Measurements from ENCODE around the gene SHKBP1. TPM values are rescaled to one million over a fixed set of nuclear protein-coding genes. Genes with fewer than 3 reads are reported as not detected.

The SHKBP1 gene
- total and polyA plus RNA-seq, 2 of the 8 experiments (the other 6 are each of a cell fraction or from before 2014, with no cell fraction given), result 74.6 to 98.8 TPM

DNA sequence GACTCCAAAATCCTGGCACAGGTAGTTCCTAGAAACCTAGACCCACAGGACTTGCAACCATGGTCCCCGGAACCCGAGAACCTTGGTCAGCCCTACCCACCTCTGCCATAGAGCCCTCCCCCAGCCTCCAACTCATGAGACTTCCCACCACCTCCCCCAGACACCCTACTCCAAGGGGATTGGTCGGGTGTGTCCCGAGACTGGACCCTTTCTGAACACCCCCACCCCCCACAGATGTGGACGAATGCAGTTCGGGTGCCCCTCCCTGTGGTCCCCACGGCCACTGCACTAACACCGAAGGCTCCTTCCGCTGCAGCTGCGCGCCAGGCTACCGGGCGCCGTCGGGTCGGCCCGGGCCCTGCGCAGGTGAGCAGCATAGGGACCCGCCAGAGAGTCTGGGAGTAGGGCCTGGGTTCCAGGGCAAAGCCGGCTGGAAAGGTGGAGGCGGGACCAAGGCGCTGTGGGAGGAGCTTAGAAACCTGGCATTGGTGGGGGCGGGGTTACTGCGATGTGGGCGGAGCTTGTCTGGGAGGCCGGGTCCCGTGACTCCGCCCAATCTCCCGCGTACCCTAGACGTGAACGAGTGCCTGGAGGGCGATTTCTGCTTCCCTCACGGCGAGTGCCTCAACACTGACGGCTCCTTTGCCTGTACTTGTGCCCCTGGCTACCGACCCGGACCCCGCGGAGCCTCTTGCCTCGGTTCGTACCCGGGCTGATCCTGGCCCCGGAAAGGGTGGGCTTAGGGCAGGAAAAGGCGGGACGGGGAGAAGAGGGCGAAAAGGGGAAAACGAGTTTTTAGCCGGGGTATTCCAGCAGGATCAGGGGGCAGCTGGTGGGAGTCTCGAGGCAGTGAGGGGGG lies 36.4 kb downstream of the SHKBP1 start:
- CTCF ChIA-PET (ENCODE audit: partially characterized antibody), result interaction anchor here (0.6 to 1.4 kb wide), 6 partner anchors 10 to 1633 kb away, joined by 3 to 11 read pairs (median 5); partner anchors contain the start of gene LTBP4
- Histone ChIP-seq H3K36me3 (ENCODE audit: control insufficient read depth in 2 of 4, insufficient read depth in 4 of 4, low read length in 3 of 4) (peaks cover 0 to 3% (median 0%) of the 10 kb centered on the region in 4 experiments; a peak in 2 of 8 replicates), H3K4ac (replicated peaks; ENCODE audit: insufficient read length, low read depth, low read length) (peak overlapping the region; percentile 64), H4K91ac (replicated peaks; ENCODE audit: insufficient read length, low read length) (peak overlapping the region; percentile 96), H2BK5ac (ENCODE audit: low read depth, low read length) (peak overlapping the region; percentile 95), H3K79me2 (ENCODE audit: control insufficient read depth in 1 of 2, insufficient read depth in 2 of 2, low read length in 2 of 2) (no peaks in the 10 kb centered on the region), H2BK20ac (ENCODE audit: low read length) (no peak overlapping the region), H3K9ac (replicated peaks in 1 of 4; ENCODE audit: extremely low read depth in 1 of 4, low read depth in 3 of 4, low read length in 3 of 4) (peak overlapping the region in 3 of 4 experiments; percentile 66 to 78 (median 69); a peak in 4 of 7 replicates), H2AFZ (ENCODE audit: low read length) (peak overlapping the region; percentile 54; the same call in 1 of the 2 replicates), H3K4me3 (ENCODE audit: extremely low read depth in 1 of 4, insufficient read depth in 2 of 4, low read depth in 3 of 4, low read length in 4 of 4) (peak overlapping the region; percentile 71 to 94 (median 86)), H2AK5ac (ENCODE audit: low read depth, low read length) (no peak overlapping the region), H4K5ac (ENCODE audit: insufficient read length, low read depth, low read length) (peak overlapping the region; percentile 97), H3K4me1 (replicated peaks in 1 of 4; ENCODE audit: control insufficient read depth in 3 of 4, insufficient read depth in 4 of 4, low read length in 3 of 4) (peaks cover 3 to 13% (median 9%) of the 10 kb centered on the region in 4 experiments; a peak in 6 of 7 replicates), H4K20me1 (replicated peaks in 1 of 2; ENCODE audit: control insufficient read depth in 1 of 2, insufficient read depth in 2 of 2, low read length in 2 of 2) (peaks cover 5 to 6% of the 10 kb centered on the region in 2 experiments), H3K23me2 (ENCODE audit: low read depth, low read length) (peaks cover 21% of the 10 kb centered on the region), H4K8ac (ENCODE audit: extremely low read depth, insufficient read depth, low read length) (peak overlapping the region; percentile 94), H2BK120ac (replicated peaks; ENCODE audit: low read depth, low read length) (peak overlapping the region; percentile 30), H3K27ac (ENCODE audit: low read depth, low read length) (peak overlapping the region; percentile 43), H2BK15ac (ENCODE audit: low read length) (peak overlapping the region; percentile 88; the same call in 1 of the 2 replicates), H3K4me2 (ENCODE audit: insufficient read depth in 1 of 2, low read depth in 2 of 2, low read length in 2 of 2) (peak overlapping the region; percentile 91 to 96), H3K18ac (ENCODE audit: extremely low read depth, low read length) (peak overlapping the region; percentile 98), H3K56ac (replicated peaks; ENCODE audit: insufficient read length, low read depth, low read length) (peak overlapping the region; percentile 75), H3K27me3 (replicated peaks in 1 of 4; ENCODE audit: control insufficient read depth in 3 of 4, extremely low read depth in 1 of 4, insufficient read depth in 3 of 4, low read length in 3 of 4) (peaks cover 2 to 40% (median 37%) of the 10 kb centered on the region in 4 experiments), H3K79me1 (ENCODE audit: low read depth, low read length) (no peaks in the 10 kb centered on the region), H3K9me3 (ENCODE audit: insufficient read depth in 2 of 2, low read depth in 1 of 2, low read length in 1 of 2) (no peaks in the 10 kb centered on the region), H3K23ac (ENCODE audit: insufficient read length) (no peak overlapping the region), H2BK12ac (ENCODE audit: low read depth, low read length) (no peak overlapping the region), H3K14ac (ENCODE audit: insufficient read length) (no peak overlapping the region)
- POLR2A ChIA-PET (ENCODE audit: partially characterized antibody), result interaction anchor here (0.6 to 4.0 kb wide), 11 partner anchors 9 to 652 kb away, joined by 3 to 30 read pairs (median 4); partner anchors contain the start of gene LTBP4
- DNase-seq (ENCODE audit: low read depth in 1 of 2, low spot score in 2 of 2) (peak in 1 of 2 experiments; percentile 99), FAIRE-seq (peak; percentile 62)
- 7% methylated on average over 43 of the region's 50 CpGs; no CpG with 5 or more reads in 1 of the 2 experiments for WGBS, 2 experiments (ENCODE audit: extremely low coverage in 1 of 2, insufficient coverage in 1 of 2, insufficient read length in 1 of 2, insufficient replicate concordance in 2 of 2, low coverage in 1 of 2, low lambda C conversion rate in 2 of 2, missing lambda C conversion rate in 1 of 2)
- 0 out of 2 replicates have a peak, but pooled peaks have one; percentile 48 for TF ChIP-seq PHF8 (conservative IDR thresholded peaks at IDR 0.05; ENCODE audit: low read depth, low read length)
- peak; percentile 33; the same call in 1 of the 2 replicates for TF ChIP-seq USF2 (IDR thresholded peaks at IDR 0.05; ENCODE audit: low read length)
- TF ChIP-seq TAF7 (optimal IDR thresholded peaks at IDR 0.05; ENCODE audit: borderline replicate concordance, low read depth, low read length), result peak; percentile 42
- TF ChIP-seq TBP (IDR thresholded peaks at IDR 0.05; ENCODE audit: low read depth, low read length), result 0 out of 2 replicates have a peak, but pooled peaks have one; percentile 33
- TF ChIP-seq TAF1 (IDR thresholded peaks at IDR 0.05; ENCODE audit: low read depth, low read length), result peak; percentile 57; the same call in 1 of the 2 replicates
- TF ChIP-seq GTF2F1 (IDR thresholded peaks at IDR 0.05; ENCODE audit: borderline replicate concordance, low read depth, low read length), result no peak
- TF ChIP-seq KDM4A (IDR thresholded peaks at IDR 0.05; ENCODE audit: low read depth, low read length, severe bottlenecking), result peak; percentile 92
- no peak for TF ChIP-seq RXRA (IDR thresholded peaks at IDR 0.05; ENCODE audit: insufficient read depth, low read depth, low read length)
- 0 out of 2 replicates have a peak, but pooled peaks have one; percentile 15 for TF ChIP-seq SP4 (IDR thresholded peaks at IDR 0.05; ENCODE audit: low read length)
